Small intestine (tissue), 16 donors: Measurements from ENCODE around the gene POU3F2. TPM values are rescaled to one million over a fixed set of nuclear protein-coding genes. Genes with fewer than 3 reads are reported as not detected.

Experiments used
- DNase-seq, 2 donors: peaks; one replicate each; pipeline versions ENCODE4 v3.0.0 to v3.0.0-alpha.2; 2013
- FAIRE-seq: peaks from 2 replicates; lab custom pipeline; 2012; peaks lifted over from hg19 to GRCh38; lab: Jason Lieb, UNC
- H3K27ac ChIP-seq, 3 donors: one replicate each; pipeline ENCODE4 v1.5.1; 2013; ENCODE audit warnings: low read length in 2 of 3, mild to moderate bottlenecking in 2 of 3, control low read depth in 1 of 3, inconsistent platforms in 1 of 3, low read depth in 1 of 3, moderate library complexity in 1 of 3
- H3K27me3 ChIP-seq, 3 donors: one replicate each; pipeline ENCODE4 v1.6.1; 2013; ENCODE audit warnings: low read length in 3 of 3, inconsistent platforms in 1 of 3; ENCODE audit not compliant: control insufficient read depth in 3 of 3, insufficient read depth in 3 of 3
- H3K36me3 ChIP-seq, 3 donors: one replicate each; pipeline ENCODE4 v1.6.1; 2013; ENCODE audit warnings: low read length in 3 of 3, inconsistent platforms in 1 of 3, low read depth in 1 of 3, mild to moderate bottlenecking in 1 of 3, moderate library complexity in 1 of 3; ENCODE audit not compliant: control insufficient read depth in 3 of 3, insufficient read depth in 2 of 3
- H3K4me1 ChIP-seq, 3 donors: one replicate each; pipeline ENCODE4 v1.6.1; 2013; ENCODE audit warnings: low read length in 2 of 3, inconsistent platforms in 1 of 3, low read depth in 1 of 3, mild to moderate bottlenecking in 1 of 3, moderate library complexity in 1 of 3; ENCODE audit not compliant: control insufficient read depth in 3 of 3, insufficient read depth in 2 of 3
- H3K4me3 ChIP-seq, 3 donors: one replicate each; pipeline ENCODE4 v1.5.1; 2013; ENCODE audit warnings: low read length in 3 of 3, control low read depth in 1 of 3, inconsistent platforms in 1 of 3, low read depth in 1 of 3, mild to moderate bottlenecking in 1 of 3, moderate library complexity in 1 of 3
- H3K9me3 ChIP-seq, 2 donors: one replicate each; pipeline ENCODE4 v1.6.1; 2013; ENCODE audit warnings: low read depth in 1 of 2, low read length in 1 of 2; ENCODE audit not compliant: control insufficient read depth in 2 of 2, insufficient read depth in 1 of 2
- WGBS, 3 donors: extraction: QIAGEN DNeasy Blood & Tissue Kit; methylation state at CpG; one replicate each; pipeline ENCODE4 v1.1.7; 2013; 5-methylcytosine and 5-hydroxymethylcytosine counted together
- long read RNA-seq, 10 donors: transcript quantifications; one replicate each; lab custom pipeline, GENCODE V29; 2026
- polyA plus RNA-seq, 4 donors: library from polyadenylated mRNA; stranded (reverse) in 3 of 4; unstranded in 1 of 4; fragments of 200-250 nt in 3 of 4; fragments of 120-200 nt in 1 of 4; gene quantifications; one replicate each; pipeline versions ENCODE4 v1.2.1 to v1.2.3, GENCODE V29; 2013
- donor health status: healthy with polysubstance abuse.
- donor health status: control.
- donor health status: control.
- donor health status: Bipolar disorder and iron deficiency.
- donor health status: healthy.

POU3F2 gene
- under 1 TPM in 1 of 4 donors, not detected in 3; 0.03 TPM for polyA plus RNA-seq
- long read RNA-seq, donor 1, result 0 reads
- long read RNA-seq, donor 2, result 0 reads
- long read RNA-seq, donor 3, result 0 reads
- long read RNA-seq, donor 4, result 0 reads
- long read RNA-seq, donor 5, result 0 reads
- long read RNA-seq, donor 6, result 0 reads
- long read RNA-seq, donor 7, result 0 reads
- long read RNA-seq, donor 8, result 0 reads
- long read RNA-seq, donor 9, result 0 reads
- long read RNA-seq, donor 10, result 0 reads

DNA sequence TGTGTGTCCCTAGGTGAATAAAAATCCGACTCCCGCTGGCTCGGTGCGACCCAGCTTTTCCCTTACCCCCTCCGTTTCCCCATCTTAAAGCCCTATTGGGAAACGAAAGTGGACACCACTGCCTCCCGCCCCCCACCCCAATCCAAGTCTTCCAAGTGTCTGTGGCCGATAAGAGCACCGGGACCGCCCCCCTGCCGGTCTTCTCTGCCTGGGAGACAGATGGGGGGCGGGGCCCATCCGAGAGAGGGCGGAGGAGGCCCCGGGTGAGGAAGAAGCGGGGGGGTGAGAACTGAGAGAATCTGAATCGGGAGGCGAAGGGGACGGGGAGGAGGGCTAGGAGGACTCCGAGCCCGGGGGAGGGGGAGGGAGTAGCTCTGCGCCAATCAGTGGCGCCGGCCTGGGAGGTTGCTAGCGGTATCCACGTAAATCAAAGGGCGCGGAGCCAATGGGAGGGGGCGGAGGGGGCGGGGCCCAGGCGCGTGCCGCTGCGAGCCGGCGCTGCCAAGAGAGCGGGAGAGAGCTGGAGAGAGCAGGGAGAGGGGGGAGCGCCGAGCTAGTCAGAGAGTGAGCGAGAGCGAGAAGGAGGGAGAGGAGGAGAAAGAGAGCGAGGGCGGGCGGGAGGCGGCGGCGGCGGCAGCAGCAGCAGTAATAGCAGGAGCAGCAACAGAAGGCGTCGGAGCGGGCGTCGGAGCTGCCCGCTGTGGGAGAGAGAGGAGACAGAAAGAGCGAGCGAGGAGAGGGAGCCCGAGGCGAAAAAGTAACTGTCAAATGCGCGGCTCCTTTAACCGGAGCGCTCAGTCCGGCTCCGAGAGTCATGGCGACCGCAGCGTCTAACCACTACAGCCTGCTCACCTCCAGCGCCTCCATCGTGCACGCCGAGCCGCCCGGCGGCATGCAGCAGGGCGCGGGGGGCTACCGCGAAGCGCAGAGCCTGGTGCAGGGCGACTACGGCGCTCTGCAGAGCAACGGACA lies at the start of gene POU3F2:
Gene POU3F2 (plus strand): TSS at position 515 of the 972 bp plus-strand sequence. CDS start 300 bp downstream, at position 815.
- H3K4me3 ChIP-seq, result peak within 1 kb of the TSS; percentile 35 to 61 (median 45)
- 0 to 1% (median 0%) methylated on average over 62 to 83 of the region's 83 CpGs for WGBS, 3 donors
- no peak within 1 kb of the TSS for H3K27ac ChIP-seq
- H3K9me3 ChIP-seq, result no peaks in the 10 kb centered on the region
- H3K36me3 ChIP-seq, result no peaks in the 10 kb centered on the region
- DNase-seq, result peak; percentile 47 to 78
- FAIRE-seq, result no peak
- H3K27me3 ChIP-seq, result peaks cover 15 to 88% (median 45%) of the 10 kb centered on the region in 3 donors
- H3K4me1 ChIP-seq, result peaks cover 0 to 32% (median 3%) of the 10 kb centered on the region in 3 donors

DNA sequence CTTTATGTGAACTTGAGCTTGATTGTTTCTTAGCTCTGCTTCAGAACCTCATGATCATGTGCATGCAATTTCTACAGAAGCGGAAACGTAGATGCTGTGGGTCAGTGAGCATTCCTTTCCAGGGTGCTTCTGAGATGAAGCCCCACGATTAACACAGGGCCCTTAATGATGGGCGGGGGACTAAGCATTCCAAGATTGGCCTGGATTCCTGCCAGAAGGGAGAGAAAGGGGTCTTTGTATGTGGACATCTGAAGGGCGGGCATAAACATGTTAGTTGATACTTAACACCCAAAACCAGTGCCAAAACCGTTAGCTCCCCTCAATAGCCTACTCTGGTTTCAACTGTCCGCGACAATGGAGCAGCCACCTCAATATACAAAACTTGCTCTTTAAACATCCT lies 46.9 kb upstream of the POU3F2 start:
- Histone ChIP-seq H3K27ac (no peak overlapping the region), H3K9me3 (no peaks in the 10 kb centered on the region), H3K36me3 (no peaks in the 10 kb centered on the region), H3K27me3 (peaks cover 0 to 11% (median 2%) of the 10 kb centered on the region in 3 donors), H3K4me3 (no peak overlapping the region), H3K4me1 (no peaks in the 10 kb centered on the region)
- FAIRE-seq (no peak), DNase-seq (no peak)
- WGBS, 3 donors, result 70 to 76% (median 74%) methylated on average over 8 of the region's 8 CpGs

DNA sequence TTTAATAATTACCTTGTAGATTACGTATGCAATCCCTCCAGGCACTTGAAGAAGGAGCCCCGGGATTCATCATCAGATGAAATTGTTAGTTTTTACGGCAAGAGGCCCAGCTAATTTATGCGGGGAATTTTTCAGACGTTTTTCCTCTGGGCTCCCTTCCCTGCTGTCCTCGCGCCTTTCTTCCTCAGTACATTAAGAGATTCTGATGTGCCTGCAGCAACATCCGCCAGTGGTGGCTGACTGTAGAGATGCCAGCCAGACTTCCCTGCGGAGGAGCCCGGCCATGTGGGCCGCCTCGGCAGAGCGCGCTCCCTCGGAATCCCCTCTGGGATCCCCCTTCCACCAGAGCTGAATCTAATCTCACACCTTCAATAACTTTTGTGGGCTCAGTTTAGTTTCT lies 46.4 kb upstream of the POU3F2 start:
- no peak overlapping the region for H3K4me3 ChIP-seq
- no peak for FAIRE-seq
- DNase-seq, result no peak
- no peak overlapping the region for H3K27ac ChIP-seq
- H3K9me3 ChIP-seq, result no peaks in the 10 kb centered on the region
- peaks cover 0 to 11% (median 2%) of the 10 kb centered on the region in 3 donors for H3K27me3 ChIP-seq
- no peaks in the 10 kb centered on the region for H3K4me1 ChIP-seq
- no peaks in the 10 kb centered on the region for H3K36me3 ChIP-seq
- 36 to 49% (median 42%) methylated on average over 15 of the region's 15 CpGs for WGBS, 3 donors

DNA sequence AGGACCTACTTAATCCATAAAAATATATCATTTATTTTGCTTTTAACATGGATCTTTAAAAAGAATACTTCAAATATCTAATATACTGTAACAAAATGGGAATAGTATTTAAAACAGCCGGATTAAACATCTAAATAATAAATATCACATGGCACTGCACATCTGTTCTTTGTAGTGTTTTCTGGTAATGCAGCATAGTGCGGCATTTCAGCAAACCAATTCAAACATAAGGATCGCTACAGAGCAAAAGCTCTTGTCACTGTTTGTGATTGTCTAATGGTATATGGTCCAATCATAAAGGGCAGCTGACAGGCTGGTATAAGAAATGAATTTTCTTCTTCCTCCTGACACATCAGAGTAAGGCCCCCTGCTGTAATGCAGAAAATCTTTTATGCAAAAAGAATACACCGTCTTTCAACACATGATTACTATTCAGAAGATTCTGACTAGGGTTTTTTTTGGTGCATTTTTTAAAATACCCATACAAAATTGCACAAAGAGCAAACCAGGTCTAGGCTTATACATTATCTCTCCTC lies 40.0 kb upstream of the POU3F2 start:
- H3K9me3 ChIP-seq, result no peaks in the 10 kb centered on the region
- H3K4me3 ChIP-seq, result no peak overlapping the region
- no peaks in the 10 kb centered on the region for H3K4me1 ChIP-seq
- H3K36me3 ChIP-seq, result no peaks in the 10 kb centered on the region
- no peaks in the 10 kb centered on the region for H3K27me3 ChIP-seq
- no peak for DNase-seq
- H3K27ac ChIP-seq, result no peak overlapping the region
- WGBS, 3 donors, result 71 to 86% (median 75%) methylated on average over 4 of the region's 4 CpGs
- no peak for FAIRE-seq

DNA sequence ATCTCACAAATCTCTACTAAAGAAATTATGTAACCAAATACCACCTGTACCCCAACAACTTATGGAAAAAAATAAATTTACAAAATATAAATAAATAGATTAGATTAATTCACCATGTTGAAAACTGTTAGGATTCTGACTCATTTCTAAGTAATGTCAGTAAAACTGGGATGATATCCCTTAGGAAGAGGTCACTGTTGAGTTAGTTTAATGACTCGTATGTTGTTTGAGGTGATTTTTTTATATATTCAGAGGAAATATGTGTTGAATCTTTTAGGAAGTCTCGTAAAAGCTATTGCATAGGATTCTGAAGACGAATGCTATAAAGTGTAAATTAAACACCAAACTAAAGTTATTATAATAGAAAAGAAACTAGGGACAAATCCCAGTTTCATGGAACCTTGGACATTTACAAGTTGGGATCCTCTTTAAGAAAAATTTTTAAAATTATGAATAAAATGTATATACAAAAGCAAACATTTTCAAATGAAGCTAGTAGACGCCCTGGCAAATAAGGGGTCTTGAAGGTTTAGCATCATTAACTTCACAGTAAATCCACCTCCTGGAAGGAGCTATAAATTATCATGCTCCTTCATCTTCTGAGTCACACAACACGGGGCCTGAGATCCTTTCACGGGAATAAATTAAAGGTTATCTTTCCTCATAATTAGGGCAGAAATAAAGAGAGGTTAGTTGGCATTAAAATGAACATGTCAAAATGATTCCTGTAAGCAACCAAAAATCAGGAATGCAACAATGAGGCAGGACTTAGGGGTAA lies 37.0 kb upstream of the POU3F2 start:
- no peaks in the 10 kb centered on the region for H3K36me3 ChIP-seq
- no peak for FAIRE-seq

DNA sequence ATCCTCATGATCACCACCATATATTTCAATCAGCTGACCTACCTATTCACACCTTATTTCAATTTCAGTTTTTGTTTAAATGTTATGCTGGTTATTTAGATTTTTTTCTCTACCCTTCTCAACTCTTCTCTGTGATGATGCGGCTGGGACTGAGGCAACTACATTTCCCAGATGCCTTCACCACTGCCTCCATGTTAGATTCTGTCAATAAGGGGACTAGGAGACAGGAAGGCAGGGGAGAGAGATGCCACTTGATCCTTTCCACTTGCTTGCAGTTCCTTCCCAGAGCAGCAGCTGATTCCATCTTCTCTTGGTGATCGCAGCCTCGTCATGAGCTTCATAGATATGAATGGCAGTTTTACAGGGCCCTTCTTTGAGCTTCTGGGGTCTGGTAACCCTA lies 33.5 kb upstream of the POU3F2 start:
- Histone ChIP-seq H3K36me3 (no peaks in the 10 kb centered on the region), H3K4me3 (no peak overlapping the region), H3K27me3 (no peaks in the 10 kb centered on the region), H3K9me3 (no peaks in the 10 kb centered on the region), H3K4me1 (no peaks in the 10 kb centered on the region), H3K27ac (no peak overlapping the region)
- no peak for FAIRE-seq
- WGBS, 3 donors, result 81 to 86% (median 81%) methylated on average over 3 of the region's 3 CpGs
- DNase-seq, result no peak

More for the DNA sequence above, 37.0 kb upstream of the POU3F2 start:
- Histone ChIP-seq H3K9me3 (no peaks in the 10 kb centered on the region), H3K27me3 (no peaks in the 10 kb centered on the region), H3K4me3 (no peak overlapping the region), H3K27ac (no peak overlapping the region), H3K4me1 (no peaks in the 10 kb centered on the region)
- 73 to 81% (median 75%) methylated on average over 6 of the region's 6 CpGs for WGBS, 3 donors
- DNase-seq, result no peak

DNA sequence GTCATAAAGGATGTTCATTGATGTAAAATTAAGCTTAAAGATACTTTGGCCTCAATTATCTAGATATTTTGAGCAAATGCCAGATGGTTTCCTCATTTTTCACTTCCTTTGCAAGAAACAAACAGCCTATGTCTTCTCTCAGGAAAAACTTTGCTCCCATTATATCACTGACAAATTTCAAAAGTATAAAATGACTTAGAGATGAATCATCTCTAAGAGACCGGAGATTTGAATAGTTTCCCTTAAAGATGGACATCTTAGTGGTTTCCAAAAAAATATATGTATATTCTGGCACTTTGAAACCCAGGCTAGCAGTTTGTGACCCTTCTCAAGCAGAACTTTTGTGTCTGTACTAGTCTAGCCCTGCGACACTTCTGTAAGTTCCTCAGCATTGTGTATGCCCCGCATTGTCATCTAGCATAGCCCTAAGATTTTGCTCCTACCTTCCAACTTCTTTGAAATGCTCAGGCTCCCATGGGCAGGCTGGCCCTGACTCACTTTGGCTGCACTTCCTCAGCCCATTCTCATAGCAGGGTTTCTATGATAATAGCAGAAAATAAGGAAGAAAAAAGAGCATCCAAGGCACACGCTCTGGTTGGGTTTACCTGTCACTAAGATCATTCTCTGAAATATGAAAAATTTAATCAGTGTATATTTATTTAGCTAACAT lies 25.7 kb upstream of the POU3F2 start:
- Histone ChIP-seq H3K4me3 (no peak overlapping the region), H3K27ac (no peak overlapping the region), H3K9me3 (no peaks in the 10 kb centered on the region), H3K4me1 (no peaks in the 10 kb centered on the region), H3K36me3 (no peaks in the 10 kb centered on the region), H3K27me3 (peaks cover 0 to 2% (median 0%) of the 10 kb centered on the region in 3 donors)
- no peak for DNase-seq
- 78 to 79% (median 79%) methylated on average over 4 of the region's 4 CpGs for WGBS, 3 donors
- no peak for FAIRE-seq
